ENCODE data around the gene LSP1.

Gene LSP1

DNA sequence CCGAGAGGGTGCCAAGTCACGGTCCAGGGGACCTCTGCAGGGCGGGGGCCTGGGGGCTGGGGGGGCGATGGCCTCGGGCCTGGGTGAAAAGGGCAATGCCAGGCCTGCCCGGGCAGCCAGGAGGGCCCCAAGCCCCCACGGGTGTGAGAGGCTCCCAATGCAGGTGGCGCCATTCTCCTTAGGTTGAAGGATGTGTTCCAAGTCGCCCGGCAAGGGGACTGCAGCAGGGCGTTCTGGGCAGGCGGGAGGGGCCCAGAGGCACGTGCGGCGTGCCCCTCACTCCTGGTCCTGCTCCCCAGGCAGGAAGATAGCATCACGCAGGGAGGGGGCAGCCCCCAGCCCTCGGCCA is 14.8 kb upstream of the LSP1 start:
- DNase-seq: no peak

DNA sequence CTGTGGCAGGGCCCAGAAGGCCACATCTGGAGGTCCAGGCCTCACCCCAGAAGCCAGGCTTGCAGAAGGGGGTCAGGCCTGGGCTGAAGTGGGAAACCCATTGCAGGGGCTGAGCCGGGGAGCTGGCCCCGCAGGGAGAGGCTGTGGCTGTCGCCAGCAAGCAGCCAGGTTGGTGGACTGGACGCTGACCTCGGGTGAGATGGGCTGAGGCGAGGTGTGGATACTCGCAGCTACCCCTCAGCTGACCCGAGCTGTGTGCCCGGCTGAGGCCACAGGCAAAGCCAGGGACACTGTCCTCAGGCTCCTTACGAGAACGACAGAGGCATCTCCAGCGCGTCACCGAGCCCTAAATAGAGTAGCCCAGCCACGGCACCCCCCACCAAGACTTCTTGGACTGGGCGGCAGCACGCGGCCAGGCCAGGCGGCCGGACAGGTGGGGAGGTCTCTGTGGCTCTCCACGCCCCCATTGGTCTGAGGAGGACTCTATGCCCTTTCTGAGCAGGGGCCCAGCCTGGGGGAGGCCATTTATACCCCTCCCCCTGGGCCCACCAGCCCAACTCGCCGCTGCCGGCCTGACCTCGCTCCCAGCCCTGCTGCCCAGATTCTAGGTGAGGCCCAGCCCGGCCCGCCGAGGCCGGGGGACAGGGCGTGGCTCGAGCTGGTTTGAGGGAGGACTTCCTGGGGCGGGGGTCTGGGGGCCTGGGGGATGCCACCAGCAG is 14.3 kb upstream of the LSP1 start, which contains the start of gene TNNI2:
Gene TNNI2, plus strand, starts transcription at position 556 of the 719 bp plus-strand sequence. CDS start 716 bp downstream, outside the sequence.
- no peak for DNase-seq

- DNase-seq: no peak
These were observed 13.5 kb upstream of the LSP1 start for GRCh38 chr11:1839204-1839923.

- DNase-seq: peak; percentile 18
These were observed 12.7 kb upstream of the LSP1 start for GRCh38 chr11:1839924-1840779.

- DNase-seq: no peak
These were observed 12.0 kb upstream of the LSP1 start for GRCh38 chr11:1840780-1841480.

DNA sequence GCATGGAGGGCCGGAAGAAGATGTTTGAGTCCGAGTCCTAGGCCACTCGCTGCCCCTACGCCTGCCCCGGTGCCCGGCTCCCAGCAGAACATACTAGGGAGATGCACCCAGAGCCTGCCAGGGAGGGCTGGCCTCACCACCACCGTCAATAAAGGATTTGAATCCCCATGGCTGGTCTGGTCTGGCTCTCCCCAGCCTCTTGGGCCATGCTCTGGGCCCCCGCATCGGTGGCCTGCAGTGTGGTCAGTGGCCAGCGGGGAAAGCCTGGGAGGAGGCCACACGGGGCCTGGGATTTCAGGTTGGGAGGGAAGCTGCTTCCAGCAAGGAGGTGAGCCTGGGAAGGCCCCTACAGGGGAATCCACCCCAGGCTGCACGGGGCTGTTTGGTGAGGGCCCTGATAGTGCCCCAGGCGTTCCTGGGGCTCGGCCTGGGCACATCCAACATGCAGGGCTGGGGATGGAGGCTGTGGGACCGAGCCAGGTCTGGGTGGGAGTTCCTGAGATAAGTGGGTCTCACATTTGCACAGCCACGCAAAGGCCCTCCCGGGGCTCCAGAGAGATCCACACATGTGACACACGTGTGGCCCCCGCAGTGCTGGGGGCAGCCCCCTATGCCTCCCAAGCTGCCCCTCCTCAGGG is 11.3 kb upstream of the LSP1 start:
- no peak for DNase-seq

DNA sequence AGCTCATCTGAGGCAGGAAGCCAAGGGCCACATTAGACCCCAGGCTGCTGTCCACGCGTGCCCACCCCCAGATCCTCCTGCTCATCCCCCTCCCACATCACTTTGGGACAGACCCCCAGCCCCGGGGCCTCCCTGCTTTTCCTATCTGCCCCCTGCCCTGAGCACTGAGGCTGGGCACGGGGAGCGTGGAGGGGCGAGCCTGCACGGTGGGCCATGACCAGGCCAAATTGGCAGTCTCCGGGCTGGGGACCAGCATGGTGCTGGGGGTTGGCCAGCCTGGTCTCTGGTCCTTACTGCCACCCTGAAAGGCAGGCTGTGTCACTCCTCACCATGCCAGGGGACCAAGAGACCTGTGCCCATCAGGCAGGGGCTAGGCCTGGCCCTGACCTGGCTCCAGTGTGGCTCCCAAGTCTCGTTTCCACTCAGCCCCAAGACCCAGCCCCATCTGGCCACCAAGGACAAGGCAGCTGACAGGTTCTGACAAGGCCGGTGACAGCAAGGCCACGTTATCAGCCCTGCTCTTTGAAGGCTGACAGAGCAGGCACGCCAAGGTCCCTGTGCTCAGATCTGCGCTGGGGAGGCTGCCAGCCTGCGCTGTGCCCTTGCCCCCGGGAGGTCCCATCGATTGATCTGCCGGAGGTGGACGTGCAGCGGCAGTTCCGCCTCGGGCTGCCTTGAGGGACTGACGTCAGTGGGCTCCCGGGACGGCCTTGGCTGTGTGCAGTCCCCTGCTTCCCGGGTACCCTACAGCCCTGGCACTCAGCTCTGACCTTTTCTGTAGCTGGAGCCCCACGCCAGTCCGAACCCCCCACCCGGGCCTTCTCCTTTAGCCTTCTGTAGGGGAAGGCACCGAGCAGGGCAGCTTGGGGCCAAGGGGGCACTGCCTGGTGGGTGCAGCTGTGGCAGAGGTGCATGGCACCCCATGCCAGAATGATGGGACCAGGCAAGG is 10.5 kb upstream of the LSP1 start:
- no peak for DNase-seq

DNA sequence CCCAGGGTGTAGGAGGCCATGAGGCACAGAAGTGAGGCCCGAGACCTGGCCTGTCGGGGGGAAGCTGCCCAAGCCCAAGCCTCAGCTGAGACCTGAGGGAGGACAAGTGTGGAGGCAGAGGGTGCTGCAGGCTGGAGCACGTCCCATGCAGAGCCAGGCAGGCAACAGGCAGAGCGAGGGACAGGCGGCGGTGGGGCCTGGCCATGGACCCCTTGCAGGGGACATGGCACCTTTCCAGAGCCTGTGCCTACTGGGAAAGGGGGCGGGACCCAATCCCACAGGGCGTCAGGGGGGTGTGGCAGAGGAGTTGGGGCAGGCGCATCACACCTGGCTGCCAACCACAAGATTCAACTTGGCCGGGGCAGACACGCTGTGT is 9.8 kb upstream of the LSP1 start:
- DNase-seq: no peak

GRCh38 chr11:1843796-1844195 is 9.1 kb upstream of the LSP1 start:
- no peak for DNase-seq

GRCh38 chr11:1844221-1845094 is 8.4 kb upstream of the LSP1 start:
- no peak for DNase-seq

- DNase-seq: no peak
These were observed 7.8 kb upstream of the LSP1 start for GRCh38 chr11:1845095-1845429.

DNA sequence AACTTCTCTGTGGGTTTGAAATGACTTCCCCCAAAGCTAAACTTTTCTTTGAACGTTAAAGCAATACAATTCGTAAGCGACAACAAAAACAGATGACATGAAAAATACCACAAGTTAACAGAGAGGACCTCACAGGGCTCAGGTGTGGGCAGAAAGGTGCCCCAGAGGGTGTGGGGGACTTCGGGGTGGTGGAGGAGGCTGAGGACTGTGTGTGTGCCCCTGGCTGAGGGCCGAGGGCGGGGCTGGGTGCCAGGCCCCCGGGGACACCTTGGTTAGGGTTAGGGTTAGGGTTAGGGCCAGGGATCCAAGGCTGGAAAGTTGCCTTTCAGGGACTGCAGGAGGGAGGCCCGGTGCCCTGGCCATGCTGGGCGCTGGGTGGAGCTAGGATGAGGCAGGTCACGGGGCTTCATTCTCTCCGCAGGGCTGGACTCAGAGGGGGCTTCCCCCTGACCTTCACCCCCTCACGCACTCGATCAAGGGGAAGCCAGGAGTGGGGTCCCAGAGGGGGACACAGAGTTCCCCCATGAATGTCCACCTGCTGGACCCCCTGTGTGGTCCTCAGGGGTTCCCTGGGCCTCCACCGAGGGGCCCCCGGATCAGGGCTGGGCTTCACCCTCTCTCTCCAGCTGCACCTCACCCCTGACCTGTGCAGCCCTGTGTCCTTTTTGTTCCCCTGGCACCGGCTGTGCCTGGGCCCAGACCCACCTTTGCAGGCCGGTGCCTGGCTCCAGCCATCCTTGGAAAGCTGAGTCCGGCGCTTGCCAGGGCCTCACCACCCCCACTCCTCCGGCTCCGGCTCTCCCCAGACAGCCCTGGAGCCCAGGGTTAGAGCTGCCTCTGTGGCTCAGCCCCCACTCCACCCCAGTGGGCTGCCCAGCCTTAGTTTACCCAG is 7.1 kb upstream of the LSP1 start:
- DNase-seq: no peak

- DNase-seq: no peak
These were observed 6.4 kb upstream of the LSP1 start for GRCh38 chr11:1846453-1846932.

- no peak for DNase-seq
These were observed 5.7 kb upstream of the LSP1 start for GRCh38 chr11:1847006-1847735.

DNA sequence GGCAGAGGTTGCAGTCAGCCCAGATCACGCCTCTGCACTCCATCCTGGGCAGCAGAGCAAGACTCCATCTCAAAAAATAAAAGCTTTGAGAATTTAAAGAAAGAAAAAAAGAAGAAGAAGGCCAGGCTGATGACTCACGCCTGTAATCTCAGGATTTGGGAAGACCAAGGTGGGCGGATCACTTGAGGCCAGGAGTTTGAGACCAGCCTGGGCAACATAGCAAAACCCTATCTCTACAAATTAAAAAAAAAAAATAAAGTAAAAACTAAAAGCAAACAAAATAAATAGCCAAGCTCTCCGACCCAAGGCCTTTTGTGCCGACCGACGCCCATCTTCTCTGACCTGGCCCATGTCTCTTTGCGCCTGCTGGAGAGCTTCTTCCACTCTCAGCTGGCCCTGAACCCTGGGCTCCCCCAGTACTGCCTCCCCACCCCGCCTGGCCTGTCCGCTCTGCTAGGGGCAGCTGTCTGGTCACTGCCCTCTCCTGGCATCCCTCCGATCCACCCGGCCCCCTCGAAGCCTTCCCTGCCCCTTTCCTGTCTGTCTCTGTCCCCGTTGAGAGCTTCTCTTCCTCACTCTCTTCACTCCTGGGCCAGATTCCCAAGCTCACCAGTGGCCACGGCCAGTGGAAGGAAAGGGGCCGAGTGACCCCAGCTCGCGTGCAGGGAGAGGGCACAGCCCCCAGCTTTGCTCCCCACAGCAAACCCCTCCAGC is 4.8 kb upstream of the LSP1 start:
- DNase-seq: no peak

DNA sequence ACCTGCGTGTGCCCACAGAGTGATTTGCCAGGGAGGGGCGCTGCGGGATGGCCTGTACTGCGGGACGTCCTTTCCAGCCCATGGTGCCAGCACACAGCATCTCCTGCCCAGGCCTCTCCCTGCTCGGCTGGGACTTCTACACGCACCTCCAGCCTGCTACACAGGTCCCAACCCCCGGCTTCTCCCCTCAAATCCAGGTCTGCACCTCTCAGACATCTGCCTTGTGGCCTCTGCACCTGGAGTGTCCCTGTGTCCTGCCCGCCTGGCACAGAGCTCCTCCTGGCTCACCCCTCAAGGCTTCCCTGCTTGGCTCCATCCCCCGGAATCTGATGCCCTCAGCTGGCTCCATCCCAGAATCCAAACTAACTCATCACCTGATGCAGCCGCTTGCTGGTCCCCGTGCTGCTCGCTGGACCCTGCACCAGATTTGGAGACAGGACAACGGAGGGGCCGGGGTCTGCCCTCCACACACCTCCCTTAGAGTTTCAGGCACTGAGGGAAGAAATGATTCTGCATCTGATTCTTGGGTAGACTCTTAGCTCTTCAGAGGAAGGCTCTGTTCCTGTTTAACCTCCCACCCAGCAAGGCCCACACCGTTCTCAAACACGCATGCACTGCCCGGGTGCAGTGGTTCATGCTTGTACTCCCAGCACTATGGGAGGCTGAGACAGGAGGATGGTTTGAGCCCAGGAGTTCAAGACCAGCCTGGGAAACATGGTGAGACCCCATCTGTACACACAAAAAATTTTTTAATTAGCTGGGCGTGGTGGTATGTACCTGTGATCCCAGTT is 4.0 kb upstream of the LSP1 start:
- no peak for DNase-seq
